IMR-90 (cell line): ENCODE measurements around the gene HAND2. TPM values are rescaled to one million over a fixed set of nuclear protein-coding genes. Genes with fewer than 3 reads are reported as not detected.

Experiments
- ATAC-seq: fragments of 200-7000 bp; cut with Tn5 transposase; 2 replicates; pipeline ENCODE4 v1.9.1; 2020; ENCODE audit warnings: low read depth, mild to moderate bottlenecking, moderate library complexity
- BruUV-seq: library from RNA; stranded (reverse); fragments of 400-500 nt; replicated peaks from 2 replicates; lab custom pipeline; 2021; lab: Mats Ljungman, UMichigan
- CTCF ChIA-PET: fragments of 300-600 bp; formaldehyde crosslinking; extraction: SDS; loops from one replicate; lab custom pipeline; 2021; ENCODE audit warnings: antibody characterized with exemption; lab: Yijun Ruan, JAX
- POLR2A ChIA-PET: fragments of 300-600 bp; sonication (Branson Sonifier 250); formaldehyde crosslinking; loops from one replicate; lab custom pipeline; 2022; ENCODE audit warnings: antibody characterized with exemption; ENCODE audit not compliant: unreplicated experiment; lab: Charles Lee
- DNase-seq: peaks from one replicate; pipeline ENCODE4 v3.0.0; 2013
- H2AFZ ChIP-seq: replicated peaks from 2 replicates; pipeline ENCODE3; 2013; ENCODE audit warnings: low read length, mild to moderate bottlenecking; ENCODE audit not compliant: poor library complexity
- H2AK5ac ChIP-seq: 2 replicates; pipeline ENCODE4 v1.6.1; 2013; ENCODE audit warnings: low read depth, low read length, inconsistent platforms
- H2AK9ac ChIP-seq: replicated peaks from 2 replicates; pipeline ENCODE3; 2013; ENCODE audit warnings: mild to moderate bottlenecking, low read depth, low read length, moderate library complexity; ENCODE audit not compliant: poor library complexity
- H2BK120ac ChIP-seq: 2 replicates; pipeline ENCODE4 v1.6.1; 2013; ENCODE audit warnings: low read depth, low read length, inconsistent platforms
- H2BK15ac ChIP-seq: 3 replicates; pipeline ENCODE4 v1.6.1; 2013; ENCODE audit warnings: low read depth, low read length, inconsistent platforms
- H2BK20ac ChIP-seq: 2 replicates; pipeline ENCODE4 v1.6.1; 2013; ENCODE audit warnings: low read depth, mild to moderate bottlenecking, inconsistent platforms, low read length, moderate library complexity
- H2BK5ac ChIP-seq: 2 replicates; pipeline ENCODE4 v1.6.1; 2013; ENCODE audit warnings: mild to moderate bottlenecking, low read depth, low read length, inconsistent platforms; ENCODE audit not compliant: poor library complexity, severe bottlenecking
- H3K14ac ChIP-seq: replicated peaks from 2 replicates; pipeline ENCODE4 v1.6.1; 2013; ENCODE audit warnings: low read depth, low read length, inconsistent platforms
- H3K18ac ChIP-seq: 2 replicates; pipeline ENCODE4 v1.6.1; 2013; ENCODE audit warnings: low read depth, low read length, control low read depth
- H3K23ac ChIP-seq: 2 replicates; pipeline ENCODE4 v1.6.1; 2013; ENCODE audit warnings: low read depth, low read length, inconsistent platforms
- H3K27ac ChIP-seq: 2 replicates; pipeline ENCODE4 v1.5.1; 2013; ENCODE audit warnings: mild to moderate bottlenecking, control low read depth, low read length; ENCODE audit not compliant: insufficient read depth
- H3K27me3 ChIP-seq: 2 replicates; pipeline ENCODE4 v1.6.1; 2013; ENCODE audit warnings: low read length; ENCODE audit not compliant: control insufficient read depth, insufficient read depth
- H3K36me3 ChIP-seq: 2 replicates; pipeline ENCODE4 v1.6.1; 2013; ENCODE audit warnings: low read length, mixed read lengths; ENCODE audit not compliant: control insufficient read depth, insufficient read depth
- H3K4ac ChIP-seq: 2 replicates; pipeline ENCODE4 v1.6.1; 2013; ENCODE audit warnings: low read depth, low read length, inconsistent platforms
- H3K4me1 ChIP-seq: 2 replicates; pipeline ENCODE4 v1.6.1; 2013; ENCODE audit warnings: low read length, mixed read lengths; ENCODE audit not compliant: control insufficient read depth, insufficient read depth
- H3K4me2 ChIP-seq: 2 replicates; pipeline ENCODE4 v1.6.1; 2013; ENCODE audit warnings: low read depth, mild to moderate bottlenecking, control low read depth, low read length, moderate library complexity
- H3K4me3 ChIP-seq: 2 replicates; pipeline ENCODE4 v1.5.1; 2013; ENCODE audit warnings: low read depth, mild to moderate bottlenecking, control low read depth, low read length, moderate library complexity; ENCODE audit not compliant: insufficient read depth
- H3K56ac ChIP-seq: 2 replicates; pipeline ENCODE4 v1.6.1; 2013; ENCODE audit warnings: low read length, inconsistent platforms; ENCODE audit not compliant: insufficient read depth; ENCODE audit errors: extremely low read depth
- H3K79me1 ChIP-seq, 2 experiments: 2 replicates each; pipeline ENCODE4 v1.6.1; 2013; ENCODE audit warnings: low read length in 2 of 2, inconsistent platforms in 1 of 2, low read depth in 1 of 2
- H3K9ac ChIP-seq: 2 replicates; pipeline ENCODE4 v1.6.1; 2013; ENCODE audit warnings: low read depth, low read length, control low read depth
- H3K9me1 ChIP-seq: 2 replicates; pipeline ENCODE4 v1.6.1; 2013; ENCODE audit warnings: low read length, inconsistent platforms; ENCODE audit not compliant: insufficient read depth
- H3K9me3 ChIP-seq: 2 replicates; pipeline ENCODE4 v1.6.1; 2013; ENCODE audit warnings: low read length; ENCODE audit not compliant: control insufficient read depth, insufficient read depth
- H4K20me1 ChIP-seq: 2 replicates; pipeline ENCODE4 v1.6.1; 2013; ENCODE audit warnings: low read length, inconsistent platforms; ENCODE audit not compliant: insufficient read depth
- H4K5ac ChIP-seq: 2 replicates; pipeline ENCODE4 v1.6.1; 2013; ENCODE audit warnings: mild to moderate bottlenecking, low read depth, low read length, control low read depth
- H4K8ac ChIP-seq, 2 experiments: 2 replicates each; pipeline ENCODE4 v1.6.1; 2013; ENCODE audit warnings: low read depth in 2 of 2, low read length in 2 of 2, control low read depth in 1 of 2, inconsistent platforms in 1 of 2
- H4K91ac ChIP-seq: 2 replicates; pipeline ENCODE4 v1.6.1; 2013; ENCODE audit warnings: low read depth, low read length, inconsistent platforms; ENCODE audit not compliant: insufficient read depth
- BHLHE40 ChIP-seq: fragments of 150-350 bp; IDR thresholded peaks from 2 replicates; pipeline ENCODE4 v1.6.1; 2016; ENCODE audit warnings: mild to moderate bottlenecking, low read depth, low read length
- CEBPB ChIP-seq: IDR thresholded peaks from 2 replicates; pipeline ENCODE4 v1.6.1; 2012; ENCODE audit warnings: low read depth, low read length, improper control_type of control experiment
- CHD1 ChIP-seq: IDR thresholded peaks from 2 replicates; pipeline ENCODE4 v1.6.1; 2012; ENCODE audit warnings: low read depth, low read length, improper control_type of control experiment
- FOS ChIP-seq: fragments of 150-350 bp; IDR thresholded peaks from 2 replicates; pipeline ENCODE4 v1.6.1; 2016; ENCODE audit warnings: low read depth, low read length
- MAFK ChIP-seq: IDR thresholded peaks from 2 replicates; pipeline ENCODE4 v1.6.1; 2012; ENCODE audit warnings: low read depth, low read length, improper control_type of control experiment
- MXI1 ChIP-seq: IDR thresholded peaks from 2 replicates; pipeline ENCODE4 v1.6.1; 2012; ENCODE audit warnings: low read depth, mild to moderate bottlenecking, low read length, moderate library complexity, borderline replicate concordance
- NFE2L2 ChIP-seq: fragments of 150-350 bp; IDR thresholded peaks from 2 replicates; pipeline ENCODE4 v1.6.1; 2016; ENCODE audit warnings: low read depth, mild to moderate bottlenecking, low read length
- POLR2A ChIP-seq: IDR thresholded peaks from 2 replicates; pipeline ENCODE4 v1.6.1; 2012; ENCODE audit warnings: mild to moderate bottlenecking, low read depth, low read length
- RAD21 ChIP-seq: IDR thresholded peaks from 2 replicates; pipeline ENCODE4 v1.6.1; 2012; ENCODE audit warnings: low read length, improper control_type of control experiment
- RCOR1 ChIP-seq: IDR thresholded peaks from 2 replicates; pipeline ENCODE4 v1.6.1; 2012; ENCODE audit warnings: mild to moderate bottlenecking, low read length, improper control_type of control experiment; ENCODE audit not compliant: insufficient replicate concordance
- SMC3 ChIP-seq: fragments of 150-350 bp; IDR thresholded peaks from 2 replicates; pipeline ENCODE4 v1.6.1; 2016; ENCODE audit warnings: low read depth, mild to moderate bottlenecking, antibody characterized with exemption, low read length, moderate library complexity
- WGBS, 2 experiments: methylation state at CpG; one replicate each; pipeline versions ENCODE4 v1.1.5 to v1.1.7; 2013; ENCODE audit warnings: missing lambda C conversion rate in 2 of 2; ENCODE audit not compliant: insufficient read length in 1 of 2; ENCODE audit errors: extremely low coverage in 2 of 2; 5-methylcytosine and 5-hydroxymethylcytosine counted together
- dilution Hi-C: fragments of 300-500 bp; cut with HindIII; formaldehyde crosslinking; loops from one replicate; pipeline ENCODE4 v1.14.3; 2018; ENCODE audit warnings: low sequenced_read_pairs; ENCODE audit not compliant: unreplicated experiment
- in situ Hi-C: fragments of 300-500 bp; cut with MboI; formaldehyde crosslinking; loops from 3 replicates; pipeline ENCODE4 v1.14.3; 2019; ENCODE audit warnings: low sequenced_read_pairs, inconsistent platforms, mixed read lengths
- intact Hi-C: fragments of 100-400 bp; cut with micrococcal nuclease; formaldehyde crosslinking; loops from 2 replicates; pipeline ENCODE4 v1.10.0; 2022
- polyA plus RNA-seq, 3 experiments: library from polyadenylated mRNA; depleted of rRNA; stranded (reverse); fragments of >200 nt; gene quantifications; 2 replicates each; pipeline ENCODE4 v1.2.3, GENCODE V29; 2012; ENCODE audit warnings: low replicate concordance in 1 of 3
- total RNA-seq: library from RNA; depleted of rRNA; stranded (reverse); fragments of >200 nt; gene quantifications from 2 replicates; pipeline ENCODE4 v1.2.3, GENCODE V29; 2012
- TF ChIP-seq, protein P1 (sequence below): conservative IDR thresholded peaks from 2 replicates; pipeline ENCODE4 v1.5.1; 2012; ENCODE audit warnings: mild to moderate bottlenecking, low read depth, low read length, improper control_type of control experiment
- TF ChIP-seq, protein P2 (sequence below): fragments of 150-350 bp; IDR thresholded peaks from 2 replicates; pipeline ENCODE4 v1.6.1; 2016; ENCODE audit warnings: low read depth, mild to moderate bottlenecking, low read length, moderate library complexity, borderline replicate concordance

HAND2 gene
- total and polyA plus RNA-seq, 2 of the 4 experiments (the other 2 are of a cell fraction) = 0.36 to 0.97 TPM

DNA sequence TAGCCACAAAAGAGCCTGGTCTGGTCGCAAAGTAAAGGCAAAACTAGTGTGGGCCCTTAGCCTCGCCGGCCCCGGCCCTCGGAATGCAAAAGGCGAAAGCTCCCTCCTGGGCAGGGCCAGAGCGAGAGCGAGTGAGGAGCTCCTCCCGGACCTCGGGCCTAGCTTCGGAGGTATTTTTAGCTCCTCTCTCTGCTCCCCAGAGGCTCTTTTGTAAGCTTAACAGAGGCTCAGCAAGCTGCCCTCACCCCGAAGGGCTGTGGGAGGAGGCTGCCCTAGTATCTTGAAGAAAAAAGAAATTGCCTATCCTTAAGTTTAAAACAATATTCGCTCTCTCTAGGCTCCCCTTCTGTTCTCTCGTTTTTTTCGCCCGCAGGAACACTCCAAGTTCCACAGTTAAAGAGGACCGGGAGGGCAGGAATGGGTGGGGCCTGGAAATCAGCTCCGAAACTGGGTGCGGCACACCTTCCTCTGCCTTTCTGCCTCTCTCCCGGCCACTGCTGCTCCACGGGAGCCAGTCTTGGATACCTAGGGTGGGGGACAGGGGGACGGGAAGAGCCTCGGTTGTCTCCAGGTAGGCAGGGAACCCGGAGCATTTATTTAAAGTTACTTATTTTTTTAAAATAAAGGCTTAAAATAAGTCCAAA is 12.1 kb downstream of the HAND2 start:
- Histone ChIP-seq H4K5ac (no peak overlapping the region), H4K20me1 (no peaks in the 10 kb centered on the region), H3K23ac (no peak overlapping the region), H3K18ac (no peak overlapping the region), H2BK20ac (no peak overlapping the region), H3K9me3 (peaks cover 12% of the 10 kb centered on the region; the same call in 1 of the 2 replicates), H3K27me3 (peaks cover 74% of the 10 kb centered on the region), H3K79me1 (no peaks in the 10 kb centered on the region), H3K56ac (no peak overlapping the region), H2AFZ (no peak overlapping the region), H2BK5ac (no peak overlapping the region), H2AK5ac (no peak overlapping the region), H3K4me1 (no peaks in the 10 kb centered on the region), H2BK15ac (no peak overlapping the region), H4K8ac (no peak overlapping the region), H2BK120ac (no peak overlapping the region), H3K4ac (no peak overlapping the region), H3K36me3 (no peaks in the 10 kb centered on the region), H3K9ac (no peak overlapping the region), H3K9me1 (no peaks in the 10 kb centered on the region), H3K14ac (no peak overlapping the region), H3K4me3 (no peak overlapping the region), H2AK9ac (no peak overlapping the region), H3K27ac (no peak overlapping the region), H4K91ac (no peak overlapping the region), H3K4me2 (no peak overlapping the region)
- in situ Hi-C loops = loop anchor here (25.0 kb wide), 1 partner anchor 794 kb away; no protein-coding TSS in a partner anchor
- POLR2A ChIA-PET = no interaction called here
- ATAC-seq (no peak), DNase-seq (no peak)
- 72% methylated on average over 5 of the region's 24 CpGs; no CpG with 5 or more reads in 1 of the 2 experiments for WGBS, 2 experiments
- no TSS peak for BruUV-seq
- TF ChIP-seq, protein P1, sequence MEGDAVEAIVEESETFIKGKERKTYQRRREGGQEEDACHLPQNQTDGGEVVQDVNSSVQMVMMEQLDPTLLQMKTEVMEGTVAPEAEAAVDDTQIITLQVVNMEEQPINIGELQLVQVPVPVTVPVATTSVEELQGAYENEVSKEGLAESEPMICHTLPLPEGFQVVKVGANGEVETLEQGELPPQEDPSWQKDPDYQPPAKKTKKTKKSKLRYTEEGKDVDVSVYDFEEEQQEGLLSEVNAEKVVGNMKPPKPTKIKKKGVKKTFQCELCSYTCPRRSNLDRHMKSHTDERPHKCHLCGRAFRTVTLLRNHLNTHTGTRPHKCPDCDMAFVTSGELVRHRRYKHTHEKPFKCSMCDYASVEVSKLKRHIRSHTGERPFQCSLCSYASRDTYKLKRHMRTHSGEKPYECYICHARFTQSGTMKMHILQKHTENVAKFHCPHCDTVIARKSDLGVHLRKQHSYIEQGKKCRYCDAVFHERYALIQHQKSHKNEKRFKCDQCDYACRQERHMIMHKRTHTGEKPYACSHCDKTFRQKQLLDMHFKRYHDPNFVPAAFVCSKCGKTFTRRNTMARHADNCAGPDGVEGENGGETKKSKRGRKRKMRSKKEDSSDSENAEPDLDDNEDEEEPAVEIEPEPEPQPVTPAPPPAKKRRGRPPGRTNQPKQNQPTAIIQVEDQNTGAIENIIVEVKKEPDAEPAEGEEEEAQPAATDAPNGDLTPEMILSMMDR = no peak
- TF ChIP-seq SMC3 (no peak), RAD21 (no peak), RCOR1 (no peak), FOS (no peak), MAFK (no peak), CEBPB (no peak), NFE2L2 (no peak), BHLHE40 (no peak), POLR2A (no peak), MXI1 (no peak), CHD1 (no peak)
- TF ChIP-seq, protein P2, sequence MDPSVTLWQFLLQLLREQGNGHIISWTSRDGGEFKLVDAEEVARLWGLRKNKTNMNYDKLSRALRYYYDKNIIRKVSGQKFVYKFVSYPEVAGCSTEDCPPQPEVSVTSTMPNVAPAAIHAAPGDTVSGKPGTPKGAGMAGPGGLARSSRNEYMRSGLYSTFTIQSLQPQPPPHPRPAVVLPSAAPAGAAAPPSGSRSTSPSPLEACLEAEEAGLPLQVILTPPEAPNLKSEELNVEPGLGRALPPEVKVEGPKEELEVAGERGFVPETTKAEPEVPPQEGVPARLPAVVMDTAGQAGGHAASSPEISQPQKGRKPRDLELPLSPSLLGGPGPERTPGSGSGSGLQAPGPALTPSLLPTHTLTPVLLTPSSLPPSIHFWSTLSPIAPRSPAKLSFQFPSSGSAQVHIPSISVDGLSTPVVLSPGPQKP = no peak
- CTCF ChIA-PET = no interaction called here
- intact Hi-C loops = no loop called here
- dilution Hi-C loops = no loop called here
